Activated naive CD8-positive, alpha-beta T cell treated with anti-CD3 and anti-CD28 coated beads, Interleukin-2, amount 10 ng/mL, durations not matched to agents 7 days and 5 days (primary cell): ENCODE results near the gene PROM2. TPM values are rescaled to one million over a fixed set of nuclear protein-coding genes. Genes with fewer than 3 reads are reported as not detected.

Experiments used
- ATAC-seq: fragments of 150-1000 bp; cut with Tn5 transposase; one replicate; pipeline ENCODE4 v1.10.0; 2021; ENCODE audit warnings: low read depth, moderate library complexity
- POLR2A ChIA-PET: fragments of 350-600 bp; sonication (Branson Sonifier 250); formaldehyde crosslinking; loops from one replicate; lab custom pipeline; 2021; ENCODE audit warnings: antibody characterized with exemption; lab: Charles Lee
- DNase-seq: peaks from one replicate; pipeline ENCODE4 v3.0.0; 2021
- H3K27ac Mint-ChIP-seq: one replicate; pipeline ENCODE4 v1.8.0; 2022; ENCODE audit warnings: mild to moderate bottlenecking, mixed read lengths
- H3K27me3 Mint-ChIP-seq: one replicate; pipeline ENCODE4 v1.8.0; 2022; ENCODE audit warnings: mild to moderate bottlenecking, moderate library complexity, mixed read lengths
- H3K36me3 Mint-ChIP-seq: one replicate; pipeline ENCODE4 v1.8.0; 2021; ENCODE audit warnings: mild to moderate bottlenecking, mixed read lengths
- H3K4me1 Mint-ChIP-seq: one replicate; pipeline ENCODE4 v1.8.0; 2021; ENCODE audit warnings: mixed read lengths
- H3K4me3 Mint-ChIP-seq: one replicate; pipeline ENCODE4 v1.8.0; 2022; ENCODE audit warnings: mild to moderate bottlenecking, moderate library complexity, mixed read lengths
- H3K9me3 Mint-ChIP-seq: one replicate; pipeline ENCODE4 v1.8.0; 2021; ENCODE audit warnings: mixed read lengths
- total RNA-seq, 2 experiments: library from RNA; stranded (reverse); gene quantifications; one replicate each; pipeline ENCODE4 v1.2.3, GENCODE V29; 2021

Gene PROM2
- total RNA-seq, 2 experiments from 2014 or later, result 0.82 to 1.0 TPM

- no peaks in the 10 kb centered on the region for H3K27me3 Mint-ChIP-seq
Measured at GRCh38 chr2:95311815-95312542, 37.7 kb downstream of the PROM2 start.

DNA sequence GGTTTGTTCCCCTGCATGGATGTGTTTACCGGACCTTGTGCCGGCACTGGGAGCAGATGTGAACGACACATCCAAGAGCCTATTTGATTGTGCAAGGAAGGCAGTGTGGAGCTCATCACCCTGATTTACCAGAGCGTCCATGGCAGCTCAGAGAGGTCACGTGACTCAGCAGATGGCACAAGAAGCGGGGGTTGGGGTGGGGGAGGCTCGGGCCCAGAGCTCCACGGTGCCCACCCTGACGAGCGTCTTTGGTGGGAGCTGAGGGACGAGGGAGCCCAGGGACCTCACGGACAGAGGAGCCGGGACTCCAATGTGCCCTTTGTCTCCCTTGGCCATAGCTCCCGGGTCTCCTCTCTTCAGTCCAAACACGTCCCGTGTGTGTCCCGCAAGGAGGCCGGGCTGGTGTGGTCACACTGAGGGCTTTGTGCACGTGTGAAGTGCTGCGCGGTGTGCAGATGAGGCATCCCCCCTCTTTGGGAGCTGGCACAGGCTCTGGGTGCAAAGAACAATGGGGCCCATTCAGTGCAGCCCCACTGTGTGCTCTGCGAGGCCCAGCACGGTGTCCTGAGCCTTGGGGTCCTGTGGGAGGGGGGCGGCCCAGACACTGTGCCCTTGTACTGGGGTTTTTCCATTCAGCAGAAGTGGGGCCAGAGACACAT is 38.4 kb downstream of the PROM2 start:
- Mint-ChIP-seq H3K27ac (no peak overlapping the region), H3K36me3 (no peaks in the 10 kb centered on the region), H3K4me3 (no peak overlapping the region), H3K9me3 (no peaks in the 10 kb centered on the region), H3K27me3 (no peaks in the 10 kb centered on the region), H3K4me1 (no peaks in the 10 kb centered on the region)
- POLR2A ChIA-PET, result no interaction called here
- DNase-seq, result no peak
- ATAC-seq, result no peak

More at GRCh38 chr2:95311815-95312542, 37.7 kb downstream of the PROM2 start:
- Mint-ChIP-seq H3K4me1 (no peaks in the 10 kb centered on the region), H3K36me3 (no peaks in the 10 kb centered on the region), H3K27ac (no peak overlapping the region), H3K4me3 (no peak overlapping the region), H3K9me3 (no peaks in the 10 kb centered on the region)
- POLR2A ChIA-PET, result interaction anchor here (0.5 kb wide), 1 partner anchor 1211 kb away, joined by 3 read pairs; no protein-coding TSS in a partner anchor
- ATAC-seq (no peak), DNase-seq (no peak)

DNA sequence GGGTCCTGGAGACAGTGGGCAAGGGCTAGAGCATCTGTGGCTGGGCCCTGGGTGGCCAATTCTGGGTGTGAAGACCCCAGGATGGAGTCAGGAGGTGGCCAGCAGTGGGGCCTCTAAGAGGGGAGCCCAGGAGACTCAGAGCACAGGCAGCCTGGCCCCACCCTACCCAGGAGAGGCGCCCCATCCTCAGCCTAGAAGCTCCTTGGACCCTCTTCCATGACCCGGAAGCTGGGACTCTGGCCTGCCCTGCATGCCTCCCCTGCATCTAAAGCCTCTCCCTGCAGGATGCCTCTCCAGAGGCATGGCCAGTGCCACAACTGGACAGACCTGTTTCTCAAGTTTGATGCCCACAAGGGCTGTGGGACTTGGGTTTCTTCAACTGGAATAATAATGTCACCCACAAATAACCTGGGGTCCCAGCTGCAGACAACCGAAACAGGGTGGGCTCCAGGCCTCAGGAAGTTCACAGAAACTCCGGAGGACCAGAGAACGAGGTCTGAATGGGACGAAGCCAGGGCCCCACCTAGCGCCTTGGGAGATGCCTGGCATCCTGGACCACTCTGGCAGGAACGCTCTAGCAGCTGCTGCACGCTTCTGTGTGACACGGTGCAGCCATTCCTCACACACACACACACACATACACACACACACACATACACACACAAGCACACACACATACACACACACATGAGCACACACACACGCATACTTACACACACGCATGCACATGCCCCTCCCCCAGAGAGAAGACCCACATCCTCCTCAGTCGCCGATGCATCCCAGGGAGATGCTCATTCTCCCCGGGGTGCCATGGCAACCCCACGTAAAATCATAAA is 39.3 kb downstream of the PROM2 start:
- H3K27me3 Mint-ChIP-seq, result no peaks in the 10 kb centered on the region
- DNase-seq, result no peak
- no peaks in the 10 kb centered on the region for H3K36me3 Mint-ChIP-seq
- no peak overlapping the region for H3K4me3 Mint-ChIP-seq
- no peak for ATAC-seq
- no peaks in the 10 kb centered on the region for H3K4me1 Mint-ChIP-seq
- H3K9me3 Mint-ChIP-seq, result no peaks in the 10 kb centered on the region
- H3K27ac Mint-ChIP-seq, result no peak overlapping the region
- POLR2A ChIA-PET, result no interaction called here

DNA sequence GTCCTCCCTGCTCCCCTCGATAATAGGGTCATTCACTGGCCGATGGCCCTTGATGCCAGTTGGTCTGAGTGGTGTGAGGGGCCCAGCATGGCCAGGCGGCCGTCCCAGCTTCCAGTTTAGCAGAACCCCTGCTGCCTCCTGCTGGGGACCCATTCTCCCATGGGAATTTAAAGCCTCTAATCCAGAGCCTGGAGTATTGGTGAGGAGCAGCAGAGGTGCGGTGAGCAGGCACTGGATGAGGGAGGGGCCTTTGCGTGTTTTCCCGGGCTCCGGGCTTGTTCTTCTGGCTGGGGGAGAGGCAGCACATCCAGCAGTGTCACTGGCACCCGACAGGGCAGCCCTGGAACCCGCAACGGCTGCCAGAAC is 40.3 kb downstream of the PROM2 start:
- Mint-ChIP-seq H3K9me3 (no peaks in the 10 kb centered on the region), H3K27ac (no peak overlapping the region), H3K27me3 (no peaks in the 10 kb centered on the region), H3K4me3 (no peak overlapping the region), H3K36me3 (no peaks in the 10 kb centered on the region), H3K4me1 (no peaks in the 10 kb centered on the region)
- DNase-seq, result no peak
- POLR2A ChIA-PET, result no interaction called here
- ATAC-seq, result no peak

GRCh38 chr2:95314964-95315611 is 40.8 kb downstream of the PROM2 start:
- H3K36me3 Mint-ChIP-seq, result no peaks in the 10 kb centered on the region
- POLR2A ChIA-PET, result no interaction called here

GRCh38 chr2:95315801-95316411 is 41.7 kb downstream of the PROM2 start:
- H3K36me3 Mint-ChIP-seq, result no peaks in the 10 kb centered on the region
- H3K27ac Mint-ChIP-seq, result no peak overlapping the region
- no peaks in the 10 kb centered on the region for H3K27me3 Mint-ChIP-seq
- POLR2A ChIA-PET, result no interaction called here
- ATAC-seq (no peak), DNase-seq (no peak)
- H3K9me3 Mint-ChIP-seq, result no peaks in the 10 kb centered on the region
- no peaks in the 10 kb centered on the region for H3K4me1 Mint-ChIP-seq
- no peak overlapping the region for H3K4me3 Mint-ChIP-seq

More at GRCh38 chr2:95314964-95315611, 40.8 kb downstream of the PROM2 start:
- Mint-ChIP-seq H3K27ac (no peak overlapping the region), H3K27me3 (no peaks in the 10 kb centered on the region), H3K9me3 (no peaks in the 10 kb centered on the region), H3K4me1 (no peaks in the 10 kb centered on the region), H3K4me3 (no peak overlapping the region)
- DNase-seq (no peak), ATAC-seq (no peak)

- DNase-seq (no peak), ATAC-seq (no peak)
- H3K27ac Mint-ChIP-seq, result no peak overlapping the region
- no peak overlapping the region for H3K4me3 Mint-ChIP-seq
- POLR2A ChIA-PET, result no interaction called here
- H3K36me3 Mint-ChIP-seq, result no peaks in the 10 kb centered on the region
- H3K27me3 Mint-ChIP-seq, result no peaks in the 10 kb centered on the region
- no peaks in the 10 kb centered on the region for H3K9me3 Mint-ChIP-seq
- no peaks in the 10 kb centered on the region for H3K4me1 Mint-ChIP-seq
Measured at GRCh38 chr2:95316466-95317122, 42.3 kb downstream of the PROM2 start.

DNA sequence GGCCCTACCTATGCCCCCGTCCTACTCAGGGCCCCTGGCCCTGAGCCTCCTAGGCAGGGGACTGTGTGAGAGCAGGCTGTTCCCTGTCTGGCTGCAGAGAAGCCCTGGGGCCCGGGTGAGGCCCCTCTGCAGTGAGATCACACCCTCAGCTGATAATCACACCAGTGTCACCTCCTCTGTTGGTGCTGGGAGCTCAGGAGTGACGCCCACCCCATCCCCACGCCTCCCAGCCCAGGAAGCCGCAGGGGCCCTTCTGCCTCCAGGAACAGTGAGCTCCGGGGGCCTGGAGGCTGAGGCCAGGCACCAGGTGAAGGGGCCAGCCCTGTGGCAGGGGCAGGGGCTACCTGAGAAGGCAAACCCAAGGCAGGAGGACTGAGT is 42.9 kb downstream of the PROM2 start:
- POLR2A ChIA-PET, result no interaction called here
- DNase-seq (no peak), ATAC-seq (no peak)
- H3K36me3 Mint-ChIP-seq, result no peaks in the 10 kb centered on the region
- no peaks in the 10 kb centered on the region for H3K27me3 Mint-ChIP-seq
- H3K4me3 Mint-ChIP-seq, result no peak overlapping the region
- no peaks in the 10 kb centered on the region for H3K4me1 Mint-ChIP-seq
- H3K9me3 Mint-ChIP-seq, result no peaks in the 10 kb centered on the region
- no peak overlapping the region for H3K27ac Mint-ChIP-seq

- ATAC-seq (no peak), DNase-seq (no peak)
- no peaks in the 10 kb centered on the region for H3K4me1 Mint-ChIP-seq
- H3K9me3 Mint-ChIP-seq, result no peaks in the 10 kb centered on the region
- H3K4me3 Mint-ChIP-seq, result no peak overlapping the region
- H3K27ac Mint-ChIP-seq, result peak overlapping the region; percentile 36
- POLR2A ChIA-PET, result no interaction called here
- no peaks in the 10 kb centered on the region for H3K27me3 Mint-ChIP-seq
- H3K36me3 Mint-ChIP-seq, result no peaks in the 10 kb centered on the region
Measured at GRCh38 chr2:95317665-95318425, 43.6 kb downstream of the PROM2 start.

- Mint-ChIP-seq H3K4me1 (no peaks in the 10 kb centered on the region), H3K4me3 (no peak overlapping the region), H3K36me3 (no peaks in the 10 kb centered on the region), H3K27me3 (no peaks in the 10 kb centered on the region), H3K9me3 (no peaks in the 10 kb centered on the region), H3K27ac (no peak overlapping the region)
- no peak for DNase-seq
- ATAC-seq, result no peak
- POLR2A ChIA-PET, result no interaction called here
Measured at GRCh38 chr2:95318431-95319220, 44.4 kb downstream of the PROM2 start.

DNA sequence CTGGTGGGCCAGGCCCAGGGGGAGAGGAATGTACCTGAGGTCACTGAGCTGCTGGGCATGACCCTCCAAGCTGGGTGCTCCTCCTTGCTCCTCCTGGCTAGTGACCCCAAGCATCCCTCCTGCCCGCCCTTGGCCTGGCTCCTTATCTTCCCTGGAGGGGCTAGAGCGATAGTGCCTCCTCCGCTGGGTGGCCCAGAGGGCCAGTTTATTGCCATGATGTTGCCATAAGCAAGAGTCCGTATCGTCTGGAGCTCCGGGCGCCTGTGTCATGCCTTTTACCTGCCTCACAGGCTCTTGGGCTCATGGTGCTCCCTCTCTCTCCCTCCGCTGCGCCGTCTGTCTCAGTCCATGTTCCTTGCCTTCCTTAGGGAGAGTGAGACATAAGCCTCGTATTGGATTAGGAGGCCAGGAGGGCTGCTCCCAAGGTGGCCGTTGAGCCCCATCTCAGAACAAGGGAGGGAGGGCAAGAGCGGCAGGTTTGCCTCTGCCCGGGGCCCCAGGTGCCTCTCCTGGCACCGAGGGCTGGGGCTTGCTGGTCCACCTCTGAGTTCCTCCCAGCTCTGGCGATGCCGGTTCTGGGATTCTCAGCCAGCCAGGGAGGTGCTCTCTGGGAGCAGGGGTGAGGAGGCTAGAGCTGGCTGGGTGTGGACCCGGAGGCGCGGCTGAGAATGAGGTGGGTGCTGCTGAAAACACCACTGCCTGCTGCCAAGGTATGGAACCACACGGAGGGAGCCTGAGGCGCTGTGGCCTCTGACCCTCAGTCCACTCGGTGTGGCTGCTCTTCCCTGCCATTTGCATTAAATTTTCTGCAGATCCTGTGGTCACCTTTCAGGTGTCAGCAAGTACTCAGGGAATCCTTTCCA is 45.5 kb downstream of the PROM2 start:
- DNase-seq (no peak), ATAC-seq (no peak)
- H3K4me1 Mint-ChIP-seq, result no peaks in the 10 kb centered on the region
- H3K27me3 Mint-ChIP-seq, result no peaks in the 10 kb centered on the region
- H3K9me3 Mint-ChIP-seq, result no peaks in the 10 kb centered on the region
- no peak overlapping the region for H3K27ac Mint-ChIP-seq
- H3K36me3 Mint-ChIP-seq, result no peaks in the 10 kb centered on the region
- H3K4me3 Mint-ChIP-seq, result no peak overlapping the region
- POLR2A ChIA-PET, result no interaction called here
